K562 (cell line): ENCODE data around the gene ZNF516. TPM values are rescaled to one million over a fixed set of nuclear protein-coding genes. Genes with fewer than 3 reads are reported as not detected.

ENCODE experiments used
- ATAC-seq: fragments of 200-7000 bp; cut with Tn5 transposase; 3 replicates; pipeline ENCODE4 v1.9.1; 2020; ENCODE audit warnings: moderate library complexity
- BruUV-seq: library from RNA; stranded (reverse); fragments of 400-500 nt; replicated peaks from 2 replicates; lab custom pipeline; 2021; lab: Mats Ljungman, UMichigan
- CTCF ChIA-PET: fragments of 300-600 bp; formaldehyde crosslinking; extraction: SDS; loops from one replicate; lab custom pipeline; 2021; ENCODE audit warnings: low intra/inter-chr PET ratio; lab: Yijun Ruan, JAX
- POLR2A ChIA-PET: fragments of 300-600, 350-650 bp; sonication (Branson Sonifier 250); formaldehyde crosslinking; extraction: SDS; loops from one replicate; lab custom pipeline; 2021; ENCODE audit warnings: antibody characterized with exemption, inconsistent platforms; lab: Yijun Ruan, JAX
- DNase-seq, 4 experiments: peaks; one replicate each; pipeline versions ENCODE4 v3.0.0 to v3.0.0-alpha.2; 2011 to 2018; ENCODE audit warnings: low spot score in 3 of 4, mixed read lengths in 3 of 4; ENCODE audit errors: extremely low read depth in 1 of 4
- FAIRE-seq: peaks from 2 replicates; lab custom pipeline; 2011; peaks lifted over from hg19 to GRCh38; lab: Jason Lieb, UNC
- H2AFZ ChIP-seq: 2 replicates; pipeline ENCODE4 v1.6.0; 2011; ENCODE audit warnings: low read depth, low read length, control low read depth, inconsistent platforms
- H3K27ac ChIP-seq: fragments of 200-600 bp; 3 replicates; pipeline ENCODE4 v1.8.0; 2011; ENCODE audit warnings: low read depth, mild to moderate bottlenecking, control low read depth, inconsistent platforms, low read length, moderate library complexity, mixed read lengths; ENCODE audit errors: extremely low read depth
- H3K27me3 ChIP-seq, 2 experiments: fragments of 300-600 bp in 1 of 2; 2 replicates in 1 of 2; 3 replicates in 1 of 2; pipeline versions ENCODE4 v1.6.0 to v1.8.0; 2011; ENCODE audit warnings: inconsistent platforms in 2 of 2, low read length in 2 of 2, mild to moderate bottlenecking in 1 of 2, mixed read lengths in 1 of 2, moderate library complexity in 1 of 2; ENCODE audit not compliant: control insufficient read depth in 2 of 2, insufficient read depth in 2 of 2
- H3K36me3 ChIP-seq: fragments of 300-600 bp; 3 replicates; pipeline ENCODE4 v1.8.0; 2011; ENCODE audit warnings: mild to moderate bottlenecking, low read length, inconsistent platforms; ENCODE audit not compliant: control insufficient read depth, insufficient read depth
- H3K4me1 ChIP-seq, 2 experiments: fragments of 200-600 bp in 1 of 2; replicated peaks in 1 of 2; 2 replicates in 1 of 2; 3 replicates in 1 of 2; pipeline versions ENCODE4 v1.5.1 to v1.8.0; 2011; ENCODE audit warnings: inconsistent platforms in 2 of 2, low read length in 2 of 2, mild to moderate bottlenecking in 1 of 2, mixed read lengths in 1 of 2, moderate library complexity in 1 of 2; ENCODE audit not compliant: control insufficient read depth in 2 of 2, insufficient read depth in 2 of 2
- H3K4me2 ChIP-seq: 2 replicates; pipeline ENCODE4 v1.6.1; 2011; ENCODE audit warnings: low read length, control low read depth, inconsistent platforms, mixed read lengths; ENCODE audit not compliant: insufficient read depth
- H3K4me3 ChIP-seq: fragments of 200-600 bp; sonication (generic), shearing (Covaris generic); 2 replicates; pipeline ENCODE4 v1.5.1; 2016; ENCODE audit warnings: control low read depth, inconsistent platforms
- H3K79me2 ChIP-seq: fragments of 200-600 bp; 3 replicates; pipeline ENCODE4 v1.8.0; 2011; ENCODE audit warnings: low read length, inconsistent platforms; ENCODE audit not compliant: control insufficient read depth, insufficient read depth
- H3K9ac ChIP-seq, 2 experiments: 2 replicates each; pipeline versions ENCODE4 v1.6.0 to v1.6.1; 2011; ENCODE audit warnings: low read depth in 2 of 2, low read length in 2 of 2, control low read depth in 1 of 2, inconsistent platforms in 1 of 2, mild to moderate bottlenecking in 1 of 2, mixed read lengths in 1 of 2; ENCODE audit not compliant: insufficient read depth in 1 of 2
- H3K9me1 ChIP-seq: one replicate; pipeline ENCODE4 v1.6.0; 2011; ENCODE audit warnings: inconsistent platforms, mild to moderate bottlenecking, low read length, moderate library complexity; ENCODE audit not compliant: control insufficient read depth, insufficient read depth
- H3K9me3 ChIP-seq: replicated peaks from 2 replicates; pipeline ENCODE4 v1.5.1; 2011; ENCODE audit warnings: low read depth, low read length, inconsistent platforms; ENCODE audit not compliant: control insufficient read depth, insufficient read depth
- H4K20me1 ChIP-seq: replicated peaks from 2 replicates; pipeline ENCODE4 v1.6.1; 2011; ENCODE audit warnings: low read length, inconsistent platforms, mixed read lengths; ENCODE audit not compliant: control insufficient read depth, insufficient read depth
- DMBX1 ChIP-seq: fragments of 250-450 bp; sonication (Bioruptor Pico); IDR thresholded peaks from 2 replicates; pipeline ENCODE4 v1.8.0; 2022; ENCODE audit warnings: inconsistent platforms, mild to moderate bottlenecking, moderate library complexity, borderline replicate concordance
- KAT8 ChIP-seq: fragments of 450-650 bp; IDR thresholded peaks from 2 replicates; pipeline ENCODE4 v1.6.1; 2016; ENCODE audit warnings: low read depth, mild to moderate bottlenecking
- MNT ChIP-seq, 2 experiments: fragments of 450-650 bp; conservative IDR thresholded peaks; 2 replicates each; pipeline ENCODE4 v1.6.1; 2017; ENCODE audit warnings: mild to moderate bottlenecking in 2 of 2, moderate library complexity in 2 of 2
- MTA2 ChIP-seq: fragments of 450-650 bp; IDR thresholded peaks from 2 replicates; pipeline ENCODE4 v1.6.1; 2016; ENCODE audit warnings: low read depth
- NCOA1 ChIP-seq: fragments of 450-650 bp; IDR thresholded peaks from 2 replicates; pipeline ENCODE4 v1.6.1; 2016; ENCODE audit warnings: low read depth
- PBX2 ChIP-seq, 2 experiments: IDR thresholded peaks in 1 of 2; conservative IDR thresholded peaks in 1 of 2; 2 replicates each; pipeline ENCODE4 v1.6.1; 2016; ENCODE audit warnings: low read depth in 2 of 2, mild to moderate bottlenecking in 1 of 2, missing compliant biosample characterization in 1 of 2, missing genetic modification characterization in 1 of 2, moderate library complexity in 1 of 2
- SMC3 ChIP-seq: conservative IDR thresholded peaks from 2 replicates; pipeline ENCODE4 v1.6.1; 2011; ENCODE audit warnings: low read depth, low read length, improper control_type of control experiment; ENCODE audit not compliant: insufficient read depth
- ZNF311 ChIP-seq: fragments of 250-450 bp; sonication (Bioruptor Pico); IDR thresholded peaks from 2 replicates; pipeline ENCODE4 v1.4.0; 2020; ENCODE audit warnings: mild to moderate bottlenecking, moderate library complexity
- WGBS: fragments of 100-300 bp; shearing (Covaris generic); methylation state at CpG from one replicate; pipeline ENCODE4 v1.1.6; 2016; ENCODE audit warnings: low coverage, mixed read lengths; ENCODE audit not compliant: insufficient coverage; ENCODE audit errors: missing lambda C conversion rate; 5-methylcytosine and 5-hydroxymethylcytosine counted together
- in situ Hi-C: fragments of 300-500 bp; cut with MboI; formaldehyde crosslinking; loops from 4 replicates; pipeline ENCODE4 v1.15.0; 2018; ENCODE audit warnings: inconsistent platforms, mixed read lengths
- intact Hi-C: fragments of 100-400 bp; cut with micrococcal nuclease; formaldehyde crosslinking; loops from 2 replicates; pipeline ENCODE4 v1.14.2; 2022
- polyA plus RNA-seq, 8 experiments: library from polyadenylated mRNA; depleted of rRNA in 4 of 8; stranded (reverse) in 5 of 8; unstranded in 3 of 8; fragments of >200 nt; fragmentation: Nextera tagmentation in 2 of 8; fragmentation: Illumina TruSeq in 1 of 8; extraction: Ambion mirVana in 2 of 8; extraction: Trizol in 1 of 8; gene quantifications; 2 replicates each; pipeline versions ENCODE4 v1.2.1 to v1.2.3, GENCODE V29; 2011 to 2014; ENCODE audit warnings: inconsistent platforms in 1 of 8, missing spikeins in 1 of 8
- total RNA-seq, 7 experiments: library from RNA; depleted of rRNA in 6 of 7; stranded (reverse); fragments of >200 nt in 6 of 7; fragmentation: Illumina TruSeq in 2 of 7; extraction: Trizol in 2 of 7; gene quantifications; 2 replicates each; pipeline versions ENCODE4 v1.2.1 to v1.2.3, GENCODE V29; 2011 to 2021; ENCODE audit warnings: low replicate concordance in 1 of 7
- TF ChIP-seq, protein P1 (sequence below): fragments of 200-800 bp; sonication (Bioruptor generic); IDR thresholded peaks from 2 replicates; pipeline ENCODE4 v1.6.1; 2016; ENCODE audit warnings: missing genetic modification characterization, missing compliant biosample characterization
- TF ChIP-seq, protein P2 (sequence below), 2 experiments: fragments of 250-450 bp in 1 of 2; fragments of 450-650 bp in 1 of 2; sonication (Bioruptor Pico) in 1 of 2; IDR thresholded peaks; 2 replicates each; pipeline versions ENCODE4 v1.6.1 to v1.8.0; 2016 to 2021; ENCODE audit warnings: mild to moderate bottlenecking in 2 of 2, moderate library complexity in 2 of 2, missing compliant biosample characterization in 1 of 2, missing genetic modification characterization in 1 of 2

Gene ZNF516
- total and polyA plus RNA-seq, 9 of the 15 experiments (the other 6 are each of a cell fraction or from before 2014, with no cell fraction given), result 0.04 to 0.20 (median 0.08) TPM; not detected in 3

DNA sequence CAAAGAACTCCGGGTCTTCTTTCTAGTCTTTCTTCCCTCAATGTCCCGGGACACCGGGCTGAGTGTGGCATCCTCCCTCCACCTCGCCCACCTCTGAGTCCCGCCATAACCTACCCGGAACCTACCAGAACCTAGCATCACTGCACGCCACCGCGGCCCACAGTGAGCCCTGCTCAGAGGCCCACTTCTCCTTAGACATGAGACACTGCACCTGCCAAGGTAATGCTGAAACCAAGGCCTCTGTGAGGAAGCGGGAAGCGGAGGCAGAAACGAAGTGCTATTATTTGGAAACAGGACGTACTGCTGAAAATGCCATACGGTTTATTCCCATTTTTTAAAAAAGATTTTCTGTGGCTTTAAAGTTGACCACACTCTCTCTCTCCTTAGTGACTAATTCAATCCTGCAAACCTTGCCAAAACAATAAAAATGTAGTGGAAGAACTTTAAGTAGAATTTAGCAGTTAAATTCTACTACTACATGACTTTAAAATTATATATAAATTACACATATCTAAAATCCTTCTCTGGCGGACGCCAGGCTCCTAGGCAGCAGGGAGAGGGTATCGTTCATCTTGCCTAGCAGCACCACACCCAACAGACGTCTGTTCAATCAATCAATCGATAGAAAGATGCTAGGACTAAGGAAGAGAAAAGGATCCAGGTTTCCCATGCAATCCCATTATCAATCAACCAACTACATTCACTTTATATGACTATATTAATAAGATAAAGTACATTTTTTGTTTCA is 82.0 kb downstream of the ZNF516 start:
- FAIRE-seq, result no peak
- Histone ChIP-seq H3K9me1 (no peaks in the 10 kb centered on the region), H3K4me1 (no peaks in the 10 kb centered on the region), H3K79me2 (no peaks in the 10 kb centered on the region), H3K36me3 (no peaks in the 10 kb centered on the region), H4K20me1 (no peaks in the 10 kb centered on the region), H3K4me2 (no peak overlapping the region), H3K4me3 (no peak overlapping the region), H3K27me3 (peaks cover 3 to 21% of the 10 kb centered on the region in 2 experiments; a peak in 3 of 5 replicates), H3K9me3 (no peaks in the 10 kb centered on the region), H3K27ac (no peak overlapping the region), H3K9ac (no peak overlapping the region), H2AFZ (no peak overlapping the region)
- ChIA-PET CTCF (no interaction called here), POLR2A (no interaction called here)
- BruUV-seq, result no TSS peak
- in situ Hi-C loops (no loop called here), intact Hi-C loops (no loop called here)
- WGBS, result under 1% methylated on average over 15 of the region's 19 CpGs
- no peak for DNase-seq
- no peak for ATAC-seq
- TF ChIP-seq, protein P1, sequence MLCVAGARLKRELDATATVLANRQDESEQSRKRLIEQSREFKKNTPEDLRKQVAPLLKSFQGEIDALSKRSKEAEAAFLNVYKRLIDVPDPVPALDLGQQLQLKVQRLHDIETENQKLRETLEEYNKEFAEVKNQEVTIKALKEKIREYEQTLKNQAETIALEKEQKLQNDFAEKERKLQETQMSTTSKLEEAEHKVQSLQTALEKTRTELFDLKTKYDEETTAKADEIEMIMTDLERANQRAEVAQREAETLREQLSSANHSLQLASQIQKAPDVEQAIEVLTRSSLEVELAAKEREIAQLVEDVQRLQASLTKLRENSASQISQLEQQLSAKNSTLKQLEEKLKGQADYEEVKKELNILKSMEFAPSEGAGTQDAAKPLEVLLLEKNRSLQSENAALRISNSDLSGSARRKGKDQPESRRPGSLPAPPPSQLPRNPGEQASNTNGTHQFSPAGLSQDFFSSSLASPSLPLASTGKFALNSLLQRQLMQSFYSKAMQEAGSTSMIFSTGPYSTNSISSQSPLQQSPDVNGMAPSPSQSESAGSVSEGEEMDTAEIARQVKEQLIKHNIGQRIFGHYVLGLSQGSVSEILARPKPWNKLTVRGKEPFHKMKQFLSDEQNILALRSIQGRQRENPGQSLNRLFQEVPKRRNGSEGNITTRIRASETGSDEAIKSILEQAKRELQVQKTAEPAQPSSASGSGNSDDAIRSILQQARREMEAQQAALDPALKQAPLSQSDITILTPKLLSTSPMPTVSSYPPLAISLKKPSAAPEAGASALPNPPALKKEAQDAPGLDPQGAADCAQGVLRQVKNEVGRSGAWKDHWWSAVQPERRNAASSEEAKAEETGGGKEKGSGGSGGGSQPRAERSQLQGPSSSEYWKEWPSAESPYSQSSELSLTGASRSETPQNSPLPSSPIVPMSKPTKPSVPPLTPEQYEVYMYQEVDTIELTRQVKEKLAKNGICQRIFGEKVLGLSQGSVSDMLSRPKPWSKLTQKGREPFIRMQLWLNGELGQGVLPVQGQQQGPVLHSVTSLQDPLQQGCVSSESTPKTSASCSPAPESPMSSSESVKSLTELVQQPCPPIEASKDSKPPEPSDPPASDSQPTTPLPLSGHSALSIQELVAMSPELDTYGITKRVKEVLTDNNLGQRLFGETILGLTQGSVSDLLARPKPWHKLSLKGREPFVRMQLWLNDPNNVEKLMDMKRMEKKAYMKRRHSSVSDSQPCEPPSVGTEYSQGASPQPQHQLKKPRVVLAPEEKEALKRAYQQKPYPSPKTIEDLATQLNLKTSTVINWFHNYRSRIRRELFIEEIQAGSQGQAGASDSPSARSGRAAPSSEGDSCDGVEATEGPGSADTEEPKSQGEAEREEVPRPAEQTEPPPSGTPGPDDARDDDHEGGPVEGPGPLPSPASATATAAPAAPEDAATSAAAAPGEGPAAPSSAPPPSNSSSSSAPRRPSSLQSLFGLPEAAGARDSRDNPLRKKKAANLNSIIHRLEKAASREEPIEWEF (CRISPR knock-in tag), result no peak
- TF ChIP-seq, protein P2, sequence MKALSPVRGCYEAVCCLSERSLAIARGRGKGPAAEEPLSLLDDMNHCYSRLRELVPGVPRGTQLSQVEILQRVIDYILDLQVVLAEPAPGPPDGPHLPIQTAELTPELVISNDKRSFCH (CRISPR knock-in tag; IDR thresholded peaks at IDR 0.05), result no peak
- TF ChIP-seq, protein P2 (tag; IDR thresholded peaks at IDR 0.05), result no peak
- TF ChIP-seq SMC3 (no peak), DMBX1 (CRISPR knock-in tag) (no peak), ZNF311 (CRISPR knock-in tag) (no peak), NCOA1 (no peak), MNT (conservative IDR thresholded peaks at IDR 0.05) (no peak), MTA2 (no peak), PBX2 (CRISPR knock-in tag; IDR thresholded peaks at IDR 0.05; ENCODE audit: low read depth) (no peak), PBX2 (tag; conservative IDR thresholded peaks at IDR 0.05; ENCODE audit: low read depth) (no peak), KAT8 (no peak)
